Measurements from ENCODE around the gene MTOR.

DNA sequence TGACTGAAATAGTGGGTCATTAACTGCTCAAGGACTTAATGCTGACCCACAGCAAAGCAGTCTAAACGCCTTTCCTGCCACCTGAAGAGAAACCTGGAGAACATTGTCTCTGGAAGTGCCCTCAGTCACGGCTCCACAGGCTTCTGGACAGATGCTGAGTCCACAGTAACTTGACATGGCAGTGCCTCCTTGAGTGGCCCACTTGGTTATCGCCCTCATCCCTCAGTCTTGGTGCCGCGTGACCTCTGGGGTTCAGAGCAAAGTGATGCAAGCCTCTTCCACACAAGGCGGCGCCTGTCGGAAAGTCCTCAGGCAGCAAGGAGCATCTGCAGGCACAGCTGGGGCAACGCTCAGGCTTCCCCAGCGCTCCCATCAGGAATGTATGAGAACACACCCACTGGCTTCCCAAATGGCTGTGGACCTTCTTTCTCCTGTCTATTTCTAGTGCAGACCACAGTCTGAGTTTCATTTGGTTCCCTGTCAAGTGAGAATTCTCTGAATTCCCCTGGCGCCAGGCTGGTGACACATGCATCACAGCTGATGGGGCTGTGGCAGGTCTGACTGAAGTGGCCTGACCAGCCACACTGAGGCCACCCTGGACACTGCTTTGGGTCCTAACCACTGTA, 86.2 kb downstream of the MTOR start:
- TF ChIP-seq, protein P1, sequence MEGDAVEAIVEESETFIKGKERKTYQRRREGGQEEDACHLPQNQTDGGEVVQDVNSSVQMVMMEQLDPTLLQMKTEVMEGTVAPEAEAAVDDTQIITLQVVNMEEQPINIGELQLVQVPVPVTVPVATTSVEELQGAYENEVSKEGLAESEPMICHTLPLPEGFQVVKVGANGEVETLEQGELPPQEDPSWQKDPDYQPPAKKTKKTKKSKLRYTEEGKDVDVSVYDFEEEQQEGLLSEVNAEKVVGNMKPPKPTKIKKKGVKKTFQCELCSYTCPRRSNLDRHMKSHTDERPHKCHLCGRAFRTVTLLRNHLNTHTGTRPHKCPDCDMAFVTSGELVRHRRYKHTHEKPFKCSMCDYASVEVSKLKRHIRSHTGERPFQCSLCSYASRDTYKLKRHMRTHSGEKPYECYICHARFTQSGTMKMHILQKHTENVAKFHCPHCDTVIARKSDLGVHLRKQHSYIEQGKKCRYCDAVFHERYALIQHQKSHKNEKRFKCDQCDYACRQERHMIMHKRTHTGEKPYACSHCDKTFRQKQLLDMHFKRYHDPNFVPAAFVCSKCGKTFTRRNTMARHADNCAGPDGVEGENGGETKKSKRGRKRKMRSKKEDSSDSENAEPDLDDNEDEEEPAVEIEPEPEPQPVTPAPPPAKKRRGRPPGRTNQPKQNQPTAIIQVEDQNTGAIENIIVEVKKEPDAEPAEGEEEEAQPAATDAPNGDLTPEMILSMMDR (IDR thresholded peaks at IDR 0.05 in 8 of 11, conservative IDR thresholded peaks at IDR 0.05 in 3 of 11): no peak
- TF ChIP-seq POLR2A (IDR thresholded peaks at IDR 0.05) (no peak), POLR2AphosphoS5 (IDR thresholded peaks at IDR 0.05) (peak in 1 of 3 donors; percentile 27)

Data from spleen (tissue), 7 donors.